Fibroblast of lung (primary cell): ENCODE measurements around the gene CEP19.

Source experiments
- CTCF ChIP-seq, 2 donors: IDR thresholded peaks in 1 of 2; conservative IDR thresholded peaks in 1 of 2; 1 replicate in 1 of 2; 2 replicates in 1 of 2; pipeline ENCODE4 v1.5.1; 2011 to 2012; ENCODE audit warnings: low read length in 2 of 2, control low read depth in 1 of 2, inconsistent platforms in 1 of 2, low read depth in 1 of 2, mild to moderate bottlenecking in 1 of 2
- EZH2 ChIP-seq: IDR thresholded peaks from 2 replicates; pipeline ENCODE4 v1.5.1; 2012; ENCODE audit warnings: low read length, control low read depth, mild to moderate bottlenecking; ENCODE audit errors: missing control alignments

GRCh38 chr3:196677931-196678330 is 34.1 kb downstream of the CEP19 start:
- TF ChIP-seq EZH2 (no peak), CTCF (conservative IDR thresholded peaks at IDR 0.05 in 1 of 2, IDR thresholded peaks at IDR 0.05 in 1 of 2; ENCODE audit: low read depth in 1 of 2, low read length in 2 of 2) (no peak)
